Gastroesophageal sphincter (tissue), 4 donors: Measurements from ENCODE around the gene LRP1B. TPM values are rescaled to one million over a fixed set of nuclear protein-coding genes. Genes with fewer than 3 reads are reported as not detected.

ENCODE experiments used
- ATAC-seq: fragments of 150-250 bp; one replicate; pipeline ENCODE4 v1.9.1; 2016; ENCODE audit warnings: mild to moderate bottlenecking, moderate library complexity
- H3K27ac ChIP-seq, 4 donors: fragments of 200-600 bp; sonication (generic) in 3 of 4; 1 replicate in 3 of 4; 2 replicates in 1 of 4; pipeline ENCODE4 v1.5.1; 2016 to 2019
- H3K27me3 ChIP-seq: fragments of 200-600 bp; sonication (generic); one replicate; pipeline ENCODE4 v1.5.1; 2019
- H3K36me3 ChIP-seq, 2 donors: fragments of 200-600 bp; sonication (generic); one replicate each; pipeline ENCODE4 v1.5.1; 2019; ENCODE audit warnings: control low read depth in 1 of 2
- H3K4me1 ChIP-seq, 3 donors: fragments of 200-600 bp; sonication (generic); 1 replicate in 2 of 3; 2 replicates in 1 of 3; pipeline ENCODE4 v1.5.1; 2016 to 2019; ENCODE audit warnings: control low read depth in 2 of 3
- H3K4me3 ChIP-seq, 2 donors: fragments of 200-600 bp; sonication (generic); one replicate each; pipeline ENCODE4 v1.5.1; 2019; ENCODE audit warnings: mild to moderate bottlenecking in 1 of 2, moderate library complexity in 1 of 2
- H3K9me3 ChIP-seq, 3 donors: fragments of 200-600 bp; sonication (generic); one replicate each; pipeline ENCODE4 v1.5.1; 2017 to 2019; ENCODE audit warnings: control low read depth in 2 of 3
- CTCF ChIP-seq, 4 experiments: fragments of 200-600 bp in 2 of 4; fragments of 450-650 bp in 2 of 4; sonication (generic) in 1 of 4; IDR thresholded peaks; one replicate each; pipeline ENCODE4 v1.5.1; 2017 to 2019; ENCODE audit warnings: antibody characterized with exemption in 4 of 4, mild to moderate bottlenecking in 2 of 4, moderate library complexity in 2 of 4
- EP300 ChIP-seq: sonication (generic); formaldehyde crosslinking; IDR thresholded peaks from one replicate; pipeline ENCODE4 v1.6.1; 2017; ENCODE audit warnings: antibody characterized with exemption, mild to moderate bottlenecking
- POLR2A ChIP-seq, 2 donors: fragments of 450-650 bp; IDR thresholded peaks; one replicate each; pipeline ENCODE4 v1.6.1; 2017; ENCODE audit warnings: antibody characterized with exemption in 2 of 2, mild to moderate bottlenecking in 2 of 2, moderate library complexity in 1 of 2
- POLR2AphosphoS5 ChIP-seq: sonication (generic); formaldehyde crosslinking; IDR thresholded peaks from one replicate; pipeline ENCODE4 v1.6.1; 2017; ENCODE audit warnings: antibody characterized with exemption
- WGBS, 2 donors: methylation state at CpG; one replicate each; pipeline ENCODE4 v1.1.5; 2018; ENCODE audit warnings: low coverage in 1 of 2; 5-methylcytosine and 5-hydroxymethylcytosine counted together
- total RNA-seq, 4 donors: library from RNA; depleted of rRNA; stranded (reverse); fragments of >200 nt; gene quantifications; one replicate each; pipeline ENCODE4 v1.1.0, GENCODE V29; 2016

The LRP1B gene
- total RNA-seq, 4 donors from 2014 or later: 0.27 to 20.7 (median 3.2) TPM

GRCh38 chr2:141555876-141556470 is 574.8 kb downstream of the LRP1B start:
- no peaks in the 10 kb centered on the region for H3K4me1 ChIP-seq
- TF ChIP-seq POLR2A (IDR thresholded peaks at IDR 0.05) (no peak), EP300 (no peak), POLR2AphosphoS5 (no peak), CTCF (IDR thresholded peaks at IDR 0.05) (no peak)
- no peak overlapping the region for H3K27ac ChIP-seq
- WGBS, 2 donors: 32 to 48% methylated on average over 5 of the region's 5 CpGs
- no peaks in the 10 kb centered on the region for H3K27me3 ChIP-seq
- no peaks in the 10 kb centered on the region for H3K9me3 ChIP-seq
- no peak for ATAC-seq
- H3K36me3 ChIP-seq: no peaks in the 10 kb centered on the region
- H3K4me3 ChIP-seq: no peak overlapping the region

- Histone ChIP-seq H3K36me3 (no peaks in the 10 kb centered on the region), H3K4me1 (no peaks in the 10 kb centered on the region), H3K27ac (no peak overlapping the region), H3K9me3 (no peaks in the 10 kb centered on the region), H3K27me3 (no peaks in the 10 kb centered on the region), H3K4me3 (no peak overlapping the region)
- no peak for ATAC-seq
- TF ChIP-seq CTCF (IDR thresholded peaks at IDR 0.05) (peak in 1 of 4 experiments; percentile 30), POLR2AphosphoS5 (no peak)
- 11% methylated on average over 3 of the region's 3 CpGs; no CpG with 5 or more reads in 1 of the 2 donors for WGBS, 2 donors
Observed at GRCh38 chr2:141554810-141555209, 576.0 kb downstream of the LRP1B start.

GRCh38 chr2:141534666-141535362 is 596.0 kb downstream of the LRP1B start:
- Histone ChIP-seq H3K9me3 (no peaks in the 10 kb centered on the region), H3K4me3 (no peak overlapping the region), H3K27me3 (no peaks in the 10 kb centered on the region), H3K4me1 (no peaks in the 10 kb centered on the region), H3K27ac (no peak overlapping the region), H3K36me3 (no peaks in the 10 kb centered on the region)
- ATAC-seq: no peak
- TF ChIP-seq POLR2AphosphoS5 (no peak), POLR2A (IDR thresholded peaks at IDR 0.05) (no peak), EP300 (no peak), CTCF (IDR thresholded peaks at IDR 0.05) (no peak)
- WGBS, 2 donors: 43 to 52% methylated on average over 4 of the region's 4 CpGs

GRCh38 chr2:141529659-141530058 is 601.2 kb downstream of the LRP1B start:
- H3K4me3 ChIP-seq: no peak overlapping the region
- H3K36me3 ChIP-seq: no peaks in the 10 kb centered on the region
- ATAC-seq: no peak
- no peak overlapping the region for H3K27ac ChIP-seq
- no peaks in the 10 kb centered on the region for H3K9me3 ChIP-seq
- no peaks in the 10 kb centered on the region for H3K27me3 ChIP-seq
- WGBS, 2 donors: 29 to 42% methylated on average over 1 of the region's 1 CpG
- H3K4me1 ChIP-seq: no peaks in the 10 kb centered on the region
- TF ChIP-seq CTCF (IDR thresholded peaks at IDR 0.05) (no peak), EP300 (no peak), POLR2AphosphoS5 (no peak), POLR2A (IDR thresholded peaks at IDR 0.05) (no peak)

GRCh38 chr2:141528990-141529389 is 601.8 kb downstream of the LRP1B start:
- H3K36me3 ChIP-seq: no peaks in the 10 kb centered on the region
- no peak for ATAC-seq
- H3K27ac ChIP-seq: no peak overlapping the region
- H3K9me3 ChIP-seq: no peaks in the 10 kb centered on the region
- H3K4me3 ChIP-seq: no peak overlapping the region
- no peaks in the 10 kb centered on the region for H3K4me1 ChIP-seq
- H3K27me3 ChIP-seq: no peaks in the 10 kb centered on the region
- WGBS, 2 donors: 30 to 35% methylated on average over 5 of the region's 5 CpGs
- TF ChIP-seq EP300 (no peak), POLR2AphosphoS5 (no peak)
